ENCODE results near the gene IRS1. TPM values are rescaled to one million over a fixed set of nuclear protein-coding genes. Genes with fewer than 3 reads are reported as not detected.

Gene IRS1
- total RNA-seq, 3 donors from 2014 or later: 8.1 to 29.0 (median 13.5) TPM

- no peak for ATAC-seq
- intact Hi-C loops (cut with DNase I, micrococcal nuclease): no loop called here
These were observed 84.2 kb downstream of the IRS1 start for GRCh38 chr2:226715347-226715990.

GRCh38 chr2:226712941-226713340 lies 86.7 kb downstream of the IRS1 start:
- H3K4me1 ChIP-seq (ENCODE audit: low read depth): no peaks in the 10 kb centered on the region
- intact Hi-C loops (cut with DNase I, micrococcal nuclease): no loop called here
- no peak for TF ChIP-seq CTCF (IDR thresholded peaks at IDR 0.05)
- DNase-seq (no peak), ATAC-seq (no peak)
- no peaks in the 10 kb centered on the region for H3K9me3 ChIP-seq
- H3K4me3 ChIP-seq: no peak overlapping the region
- no peaks in the 10 kb centered on the region for H3K36me3 ChIP-seq (ENCODE audit: low read depth)

More at GRCh38 chr2:226715347-226715990, 84.2 kb downstream of the IRS1 start:
- TF ChIP-seq CTCF (IDR thresholded peaks at IDR 0.05): no peak
- Histone ChIP-seq H3K9me3 (no peaks in the 10 kb centered on the region), H3K36me3 (ENCODE audit: low read depth) (no peaks in the 10 kb centered on the region), H3K4me1 (ENCODE audit: low read depth) (no peaks in the 10 kb centered on the region), H3K4me3 (no peak overlapping the region)
- DNase-seq: no peak

DNA sequence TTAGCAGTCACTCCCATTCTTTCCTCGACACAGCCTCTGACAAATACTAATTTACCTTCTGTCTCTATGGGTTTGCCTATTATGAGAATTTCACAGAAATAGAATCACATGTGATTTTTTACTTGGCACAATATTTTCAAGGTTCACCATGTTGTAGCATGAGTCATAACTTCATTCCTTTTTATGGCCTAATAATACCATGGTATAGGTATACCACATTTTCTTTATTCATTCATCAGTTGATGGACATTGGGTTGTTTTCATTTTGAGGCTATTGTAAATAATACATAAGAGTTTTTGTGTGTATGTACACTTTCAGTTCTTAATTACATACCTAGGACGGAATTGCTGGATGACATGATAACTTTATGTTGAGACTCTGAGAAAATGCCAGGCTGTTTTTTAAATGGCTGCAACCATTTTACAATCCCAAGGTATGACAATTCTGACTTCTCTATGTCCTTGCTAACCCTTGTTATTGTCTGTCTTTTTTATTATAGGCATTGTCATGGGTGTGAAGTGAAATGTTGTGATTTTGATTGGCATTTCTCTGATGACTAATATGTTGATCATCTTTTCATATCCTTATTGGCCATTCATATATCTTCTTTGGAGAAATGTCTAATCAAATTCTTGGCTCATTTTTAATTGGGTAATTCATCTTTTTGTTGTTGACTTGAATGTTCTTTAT lies 87.9 kb downstream of the IRS1 start:
- intact Hi-C loops (cut with DNase I, micrococcal nuclease): no loop called here
- Histone ChIP-seq H3K9me3 (no peaks in the 10 kb centered on the region), H3K4me1 (ENCODE audit: low read depth) (no peaks in the 10 kb centered on the region), H3K4me3 (no peak overlapping the region), H3K36me3 (ENCODE audit: low read depth) (no peaks in the 10 kb centered on the region)
- no peak for DNase-seq
- peak; percentile 74 for ATAC-seq
- TF ChIP-seq CTCF (IDR thresholded peaks at IDR 0.05): no peak

- H3K9me3 ChIP-seq: no peaks in the 10 kb centered on the region
- no peaks in the 10 kb centered on the region for H3K36me3 ChIP-seq (ENCODE audit: low read depth)
- no peak for ATAC-seq
- TF ChIP-seq CTCF (IDR thresholded peaks at IDR 0.05): no peak
- no peak overlapping the region for H3K4me3 ChIP-seq
- DNase-seq: no peak
- intact Hi-C loops (cut with DNase I, micrococcal nuclease): no loop called here
- H3K4me1 ChIP-seq (ENCODE audit: low read depth): no peaks in the 10 kb centered on the region
These were observed 92.1 kb downstream of the IRS1 start for GRCh38 chr2:226707499-226707898.

DNA sequence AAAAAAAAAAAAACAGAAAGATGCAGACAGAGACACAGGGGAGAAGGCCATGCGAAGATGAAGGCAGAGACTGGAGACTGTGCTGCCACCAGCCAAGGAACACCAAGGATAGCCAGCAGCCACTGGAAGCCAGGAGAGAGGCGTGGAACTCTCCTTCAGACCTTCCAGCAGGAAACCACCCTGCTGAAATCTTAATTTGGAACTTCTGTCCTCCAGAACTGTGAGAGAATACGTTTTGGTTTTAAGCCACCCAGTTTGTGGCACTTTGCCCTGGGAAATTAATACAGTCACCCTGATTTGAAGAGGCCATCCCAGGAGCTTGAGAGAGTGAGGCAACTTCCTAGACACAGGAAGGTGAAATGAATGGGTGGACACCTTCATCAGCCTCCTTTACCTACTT lies 93.7 kb downstream of the IRS1 start:
- Histone ChIP-seq H3K9me3 (no peaks in the 10 kb centered on the region), H3K36me3 (ENCODE audit: low read depth) (no peaks in the 10 kb centered on the region), H3K4me1 (ENCODE audit: low read depth) (no peaks in the 10 kb centered on the region), H3K4me3 (no peak overlapping the region)
- ATAC-seq: no peak
- TF ChIP-seq CTCF (IDR thresholded peaks at IDR 0.05): no peak
- no peak for DNase-seq
- intact Hi-C loops (cut with DNase I, micrococcal nuclease): no loop called here
